K562 (cell line): ENCODE results near the gene MYO18B. TPM values are rescaled to one million over a fixed set of nuclear protein-coding genes. Genes with fewer than 3 reads are reported as not detected.

Experiments used
- ARID1B ChIP-seq: fragments of 450-650 bp; IDR thresholded peaks from 2 replicates; pipeline ENCODE4 v1.6.1; 2016; ENCODE audit warnings: antibody characterized with exemption, mild to moderate bottlenecking, inconsistent platforms
- DIDO1 ChIP-seq: fragments of 450-650 bp; IDR thresholded peaks from 2 replicates; pipeline ENCODE4 v1.6.1; 2016; ENCODE audit warnings: low read depth, missing biosample characterization, missing genetic modification characterization
- MYNN ChIP-seq, 2 experiments: sonication (generic); formaldehyde crosslinking in 1 of 2; IDR thresholded peaks; 2 replicates each; pipeline versions ENCODE4 v1.5.0 to v1.6.1; 2016 to 2020; ENCODE audit warnings: antibody characterized with exemption in 1 of 2, missing genetic modification reagents in 1 of 2
- PHF8 ChIP-seq: fragments of 200-600 bp; sonication (generic); IDR thresholded peaks from 2 replicates; pipeline ENCODE4 v1.6.1; 2012; ENCODE audit warnings: mixed run types, mild to moderate bottlenecking, inconsistent platforms, low read length, moderate library complexity, borderline replicate concordance
- ZFPM2 ChIP-seq: fragments of 250-450 bp; sonication (Bioruptor Pico); IDR thresholded peaks from 2 replicates; pipeline ENCODE4 v1.5.1; 2022; ENCODE audit warnings: mild to moderate bottlenecking
- ZKSCAN8 ChIP-seq: fragments of 200-800 bp; sonication (Bioruptor generic); IDR thresholded peaks from 2 replicates; pipeline ENCODE4 v1.6.1; 2016; ENCODE audit warnings: missing genetic modification characterization, missing compliant biosample characterization
- ZNF584 ChIP-seq: fragments of 200-800 bp; sonication (Bioruptor generic); IDR thresholded peaks from 2 replicates; pipeline ENCODE4 v1.6.1; 2016; ENCODE audit warnings: low read depth, mild to moderate bottlenecking, missing genetic modification characterization, missing compliant biosample characterization
- polyA plus RNA-seq, 8 experiments: library from polyadenylated mRNA; depleted of rRNA in 4 of 8; stranded (reverse) in 5 of 8; unstranded in 3 of 8; fragments of >200 nt; fragmentation: Nextera tagmentation in 2 of 8; fragmentation: Illumina TruSeq in 1 of 8; extraction: Ambion mirVana in 2 of 8; extraction: Trizol in 1 of 8; gene quantifications; 2 replicates each; pipeline versions ENCODE4 v1.2.1 to v1.2.3, GENCODE V29; 2011 to 2014; ENCODE audit warnings: inconsistent platforms in 1 of 8, missing spikeins in 1 of 8
- total RNA-seq, 7 experiments: library from RNA; depleted of rRNA in 6 of 7; stranded (reverse); fragments of >200 nt in 6 of 7; fragmentation: Illumina TruSeq in 2 of 7; extraction: Trizol in 2 of 7; gene quantifications; 2 replicates each; pipeline versions ENCODE4 v1.2.1 to v1.2.3, GENCODE V29; 2011 to 2021; ENCODE audit warnings: low replicate concordance in 1 of 7
- TF ChIP-seq, protein P1 (sequence below), 2 experiments: fragments of 450-650 bp; conservative IDR thresholded peaks; 2 replicates each; pipeline ENCODE4 v1.6.1; 2017; ENCODE audit warnings: mild to moderate bottlenecking in 2 of 2, moderate library complexity in 2 of 2
- TF ChIP-seq, protein P2 (sequence below): fragments of 450-650 bp; IDR thresholded peaks from 2 replicates; pipeline ENCODE4 v1.6.1; 2016; ENCODE audit warnings: mild to moderate bottlenecking
- TF ChIP-seq, protein P3 (sequence below), 2 experiments: fragments of 450-650 bp in 1 of 2; sonication (generic) in 1 of 2; formaldehyde crosslinking in 1 of 2; IDR thresholded peaks in 1 of 2; conservative IDR thresholded peaks in 1 of 2; 2 replicates each; pipeline versions ENCODE4 v1.6.1 to v1.8.1; 2016 to 2023; ENCODE audit warnings: mild to moderate bottlenecking in 2 of 2, moderate library complexity in 2 of 2, inconsistent platforms in 1 of 2, missing genetic modification reagents in 1 of 2
- TF ChIP-seq, protein P4 (sequence below), 2 experiments: fragments of 450-650 bp in 1 of 2; sonication (generic) in 1 of 2; formaldehyde crosslinking in 1 of 2; IDR thresholded peaks; 2 replicates each; pipeline versions ENCODE4 v1.7.1 to v1.9.0; 2016 to 2022; ENCODE audit warnings: inconsistent platforms in 1 of 2, mild to moderate bottlenecking in 1 of 2, missing genetic modification reagents in 1 of 2

The MYO18B gene
- total and polyA plus RNA-seq, 9 of the 15 experiments (the other 6 are each of a cell fraction or from before 2014, with no cell fraction given) = 0.06 to 7.0 (median 4.3) TPM

DNA sequence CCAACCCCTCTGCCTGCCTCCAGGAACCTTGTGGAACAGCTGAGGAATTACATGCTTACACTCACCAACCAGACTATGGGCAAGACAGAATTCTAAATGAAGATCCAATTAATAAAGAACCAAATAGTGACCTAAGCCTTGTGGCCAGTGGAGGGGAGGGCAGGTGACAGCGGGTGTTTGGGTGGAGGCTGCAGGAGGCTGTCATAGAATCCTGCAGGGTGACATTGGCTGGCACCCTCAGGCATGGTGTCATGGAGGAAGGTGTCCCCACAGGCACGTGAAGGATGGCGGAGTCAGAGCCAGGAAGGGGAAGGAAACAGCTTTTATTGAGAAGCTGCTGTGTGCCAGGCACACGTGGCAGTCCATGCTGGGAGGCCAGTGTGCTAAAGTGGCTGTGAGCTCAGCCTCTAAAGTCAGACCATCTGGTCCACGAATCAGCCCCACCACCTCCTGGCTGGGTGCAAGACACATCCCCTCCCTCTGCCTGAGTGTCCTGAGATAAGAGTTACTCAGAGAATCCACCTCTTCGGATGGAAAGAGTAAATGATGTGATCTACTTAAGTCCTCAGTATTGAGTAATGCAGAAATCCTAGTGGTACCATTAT is 8.7 kb downstream of the MYO18B start (continued):
- TF ChIP-seq, protein P1, sequence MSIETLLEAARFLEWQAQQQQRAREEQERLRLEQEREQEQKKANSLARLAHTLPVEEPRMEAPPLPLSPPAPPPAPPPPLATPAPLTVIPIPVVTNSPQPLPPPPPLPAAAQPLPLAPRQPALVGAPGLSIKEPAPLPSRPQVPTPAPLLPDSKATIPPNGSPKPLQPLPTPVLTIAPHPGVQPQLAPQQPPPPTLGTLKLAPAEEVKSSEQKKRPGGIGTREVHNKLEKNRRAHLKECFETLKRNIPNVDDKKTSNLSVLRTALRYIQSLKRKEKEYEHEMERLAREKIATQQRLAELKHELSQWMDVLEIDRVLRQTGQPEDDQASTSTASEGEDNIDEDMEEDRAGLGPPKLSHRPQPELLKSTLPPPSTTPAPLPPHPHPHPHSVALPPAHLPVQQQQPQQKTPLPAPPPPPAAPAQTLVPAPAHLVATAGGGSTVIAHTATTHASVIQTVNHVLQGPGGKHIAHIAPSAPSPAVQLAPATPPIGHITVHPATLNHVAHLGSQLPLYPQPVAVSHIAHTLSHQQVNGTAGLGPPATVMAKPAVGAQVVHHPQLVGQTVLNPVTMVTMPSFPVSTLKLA (conservative IDR thresholded peaks at IDR 0.05) = peak in 1 of 2 experiments; percentile 40; a peak in 1 of 4 replicates
- TF ChIP-seq ZFPM2 (no peak), ZNF584 (CRISPR knock-in tag) (no peak), MYNN (IDR thresholded peaks at IDR 0.05) (no peak), MYNN (CRISPR knock-in tag; IDR thresholded peaks at IDR 0.05) (no peak), DIDO1 (tag) (no peak), PHF8 (no peak), ZKSCAN8 (CRISPR knock-in tag) (no peak), ARID1B (peak; percentile 68)
- TF ChIP-seq, protein P2, sequence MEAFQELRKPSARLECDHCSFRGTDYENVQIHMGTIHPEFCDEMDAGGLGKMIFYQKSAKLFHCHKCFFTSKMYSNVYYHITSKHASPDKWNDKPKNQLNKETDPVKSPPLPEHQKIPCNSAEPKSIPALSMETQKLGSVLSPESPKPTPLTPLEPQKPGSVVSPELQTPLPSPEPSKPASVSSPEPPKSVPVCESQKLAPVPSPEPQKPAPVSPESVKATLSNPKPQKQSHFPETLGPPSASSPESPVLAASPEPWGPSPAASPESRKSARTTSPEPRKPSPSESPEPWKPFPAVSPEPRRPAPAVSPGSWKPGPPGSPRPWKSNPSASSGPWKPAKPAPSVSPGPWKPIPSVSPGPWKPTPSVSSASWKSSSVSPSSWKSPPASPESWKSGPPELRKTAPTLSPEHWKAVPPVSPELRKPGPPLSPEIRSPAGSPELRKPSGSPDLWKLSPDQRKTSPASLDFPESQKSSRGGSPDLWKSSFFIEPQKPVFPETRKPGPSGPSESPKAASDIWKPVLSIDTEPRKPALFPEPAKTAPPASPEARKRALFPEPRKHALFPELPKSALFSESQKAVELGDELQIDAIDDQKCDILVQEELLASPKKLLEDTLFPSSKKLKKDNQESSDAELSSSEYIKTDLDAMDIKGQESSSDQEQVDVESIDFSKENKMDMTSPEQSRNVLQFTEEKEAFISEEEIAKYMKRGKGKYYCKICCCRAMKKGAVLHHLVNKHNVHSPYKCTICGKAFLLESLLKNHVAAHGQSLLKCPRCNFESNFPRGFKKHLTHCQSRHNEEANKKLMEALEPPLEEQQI = no peak
- TF ChIP-seq, protein P3, sequence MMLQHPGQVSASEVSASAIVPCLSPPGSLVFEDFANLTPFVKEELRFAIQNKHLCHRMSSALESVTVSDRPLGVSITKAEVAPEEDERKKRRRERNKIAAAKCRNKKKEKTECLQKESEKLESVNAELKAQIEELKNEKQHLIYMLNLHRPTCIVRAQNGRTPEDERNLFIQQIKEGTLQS (IDR thresholded peaks at IDR 0.05) = no peak
- TF ChIP-seq, protein P3 (CRISPR knock-in tag; conservative IDR thresholded peaks at IDR 0.05) = no peak
- TF ChIP-seq, protein P4, sequence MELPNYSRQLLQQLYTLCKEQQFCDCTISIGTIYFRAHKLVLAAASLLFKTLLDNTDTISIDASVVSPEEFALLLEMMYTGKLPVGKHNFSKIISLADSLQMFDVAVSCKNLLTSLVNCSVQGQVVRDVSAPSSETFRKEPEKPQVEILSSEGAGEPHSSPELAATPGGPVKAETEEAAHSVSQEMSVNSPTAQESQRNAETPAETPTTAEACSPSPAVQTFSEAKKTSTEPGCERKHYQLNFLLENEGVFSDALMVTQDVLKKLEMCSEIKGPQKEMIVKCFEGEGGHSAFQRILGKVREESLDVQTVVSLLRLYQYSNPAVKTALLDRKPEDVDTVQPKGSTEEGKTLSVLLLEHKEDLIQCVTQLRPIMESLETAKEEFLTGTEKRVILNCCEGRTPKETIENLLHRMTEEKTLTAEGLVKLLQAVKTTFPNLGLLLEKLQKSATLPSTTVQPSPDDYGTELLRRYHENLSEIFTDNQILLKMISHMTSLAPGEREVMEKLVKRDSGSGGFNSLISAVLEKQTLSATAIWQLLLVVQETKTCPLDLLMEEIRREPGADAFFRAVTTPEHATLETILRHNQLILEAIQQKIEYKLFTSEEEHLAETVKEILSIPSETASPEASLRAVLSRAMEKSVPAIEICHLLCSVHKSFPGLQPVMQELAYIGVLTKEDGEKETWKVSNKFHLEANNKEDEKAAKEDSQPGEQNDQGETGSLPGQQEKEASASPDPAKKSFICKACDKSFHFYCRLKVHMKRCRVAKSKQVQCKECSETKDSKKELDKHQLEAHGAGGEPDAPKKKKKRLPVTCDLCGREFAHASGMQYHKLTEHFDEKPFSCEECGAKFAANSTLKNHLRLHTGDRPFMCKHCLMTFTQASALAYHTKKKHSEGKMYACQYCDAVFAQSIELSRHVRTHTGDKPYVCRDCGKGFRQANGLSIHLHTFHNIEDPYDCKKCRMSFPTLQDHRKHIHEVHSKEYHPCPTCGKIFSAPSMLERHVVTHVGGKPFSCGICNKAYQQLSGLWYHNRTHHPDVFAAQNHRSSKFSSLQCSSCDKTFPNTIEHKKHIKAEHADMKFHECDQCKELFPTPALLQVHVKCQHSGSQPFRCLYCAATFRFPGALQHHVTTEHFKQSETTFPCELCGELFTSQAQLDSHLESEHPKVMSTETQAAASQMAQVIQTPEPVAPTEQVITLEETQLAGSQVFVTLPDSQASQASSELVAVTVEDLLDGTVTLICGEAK (IDR thresholded peaks at IDR 0.05) = no peak
- TF ChIP-seq, protein P4 (CRISPR knock-in tag; IDR thresholded peaks at IDR 0.05) = no peak
